Hepatocyte (in vitro differentiated cells): Measurements from ENCODE around the gene MID1. TPM values are rescaled to one million over a fixed set of nuclear protein-coding genes. Genes with fewer than 3 reads are reported as not detected.

Experiments
- DNase-seq: peaks from one replicate; pipeline ENCODE4 v3.0.0-alpha.2; 2016; ENCODE audit warnings: low spot score
- H2AFZ ChIP-seq: fragments of 200-600 bp; sonication (generic); 2 replicates; pipeline ENCODE4 v1.6.0; 2016; ENCODE audit warnings: antibody characterized with exemption, mild to moderate bottlenecking
- H3K27ac ChIP-seq: fragments of 200-600 bp; sonication (generic); 2 replicates; pipeline ENCODE4 v1.5.1; 2016; ENCODE audit warnings: mild to moderate bottlenecking
- H3K27me3 ChIP-seq: fragments of 200-600 bp; sonication (generic); 2 replicates; pipeline ENCODE4 v1.6.1; 2016
- H3K36me3 ChIP-seq: fragments of 200-600 bp; sonication (generic); replicated peaks from 2 replicates; pipeline ENCODE4 v1.5.1; 2016; ENCODE audit warnings: low read depth; ENCODE audit not compliant: insufficient read depth
- H3K4me1 ChIP-seq: fragments of 200-600 bp; sonication (generic); 2 replicates; pipeline ENCODE4 v1.5.1; 2016; ENCODE audit warnings: mild to moderate bottlenecking, moderate library complexity; ENCODE audit not compliant: insufficient read depth
- H3K4me2 ChIP-seq: fragments of 200-600 bp; sonication (generic); 2 replicates; pipeline ENCODE4 v1.6.0; 2016
- H3K4me3 ChIP-seq: fragments of 200-600 bp; sonication (generic); 2 replicates; pipeline ENCODE4 v1.5.1; 2016; ENCODE audit warnings: mild to moderate bottlenecking
- H3K79me2 ChIP-seq: fragments of 200-600 bp; sonication (generic); 2 replicates; pipeline ENCODE4 v1.6.0; 2017; ENCODE audit warnings: mild to moderate bottlenecking
- H3K9me2 ChIP-seq: fragments of 200-600 bp; sonication (generic); replicated peaks from 2 replicates; pipeline ENCODE4 v1.6.0; 2017; ENCODE audit warnings: mild to moderate bottlenecking; ENCODE audit not compliant: insufficient read depth
- H3K9me3 ChIP-seq: fragments of 200-600 bp; sonication (generic); 2 replicates; pipeline ENCODE4 v1.5.1; 2016; ENCODE audit warnings: low read depth, mild to moderate bottlenecking
- H4K20me1 ChIP-seq: fragments of 200-600 bp; sonication (generic); 2 replicates; pipeline ENCODE4 v1.6.0; 2016; ENCODE audit warnings: mild to moderate bottlenecking; ENCODE audit not compliant: insufficient read depth, poor library complexity, severe bottlenecking
- CTCF ChIP-seq: fragments of 200-600 bp; sonication (generic); IDR thresholded peaks from 2 replicates; pipeline ENCODE4 v1.5.1; 2016; ENCODE audit warnings: antibody characterized with exemption, mild to moderate bottlenecking; ENCODE audit not compliant: poor library complexity
- EZH2 ChIP-seq: fragments of 200-600 bp; sonication (generic); IDR thresholded peaks from 2 replicates; pipeline ENCODE4 v1.6.1; 2016; ENCODE audit warnings: antibody characterized with exemption, mild to moderate bottlenecking, borderline replicate concordance
- EZH2phosphoT487 ChIP-seq: fragments of 200-600 bp; sonication (generic); IDR thresholded peaks from one replicate; pipeline ENCODE4 v1.6.1; 2018; ENCODE audit warnings: antibody characterized with exemption, mild to moderate bottlenecking, low read depth, moderate library complexity; ENCODE audit not compliant: unreplicated experiment, severe bottlenecking
- WGBS: methylation state at CpG from one replicate; pipeline ENCODE4 v1.1.6; 2016; ENCODE audit warnings: low lambda C conversion rate; ENCODE audit errors: missing lambda C conversion rate; 5-methylcytosine and 5-hydroxymethylcytosine counted together
- polyA plus RNA-seq: library from polyadenylated mRNA; unstranded; fragments of >200 nt; fragmentation: Nextera tagmentation; extraction: Ambion mirVana; gene quantifications from 2 replicates; pipeline ENCODE4 v1.2.1, GENCODE V29; 2016
- total RNA-seq: library from RNA; depleted of rRNA; stranded (reverse); fragments of >200 nt; gene quantifications from 2 replicates; pipeline ENCODE4 v1.2.3, GENCODE V29; 2014

Gene MID1
- total and polyA plus RNA-seq, 2 experiments from 2014 or later, result 21.1 to 21.3 TPM

GRCh38 chrX:10628906-10629305 is 8.5 kb upstream of the MID1 start:
- TF ChIP-seq EZH2, result no peak
- H4K20me1 ChIP-seq, result no peaks in the 10 kb centered on the region
- no peaks in the 10 kb centered on the region for H3K4me1 ChIP-seq
- no peaks in the 10 kb centered on the region for H3K27me3 ChIP-seq
- no peak overlapping the region for H3K4me2 ChIP-seq
- H2AFZ ChIP-seq, result no peak overlapping the region
- H3K9me2 ChIP-seq, result no peaks in the 10 kb centered on the region
- H3K27ac ChIP-seq, result no peak overlapping the region
- WGBS, result 59% methylated on average over 3 of the region's 3 CpGs
- H3K9me3 ChIP-seq, result no peaks in the 10 kb centered on the region
- H3K79me2 ChIP-seq, result no peaks in the 10 kb centered on the region
- H3K36me3 ChIP-seq, result no peaks in the 10 kb centered on the region
- no peak for DNase-seq
- no peak overlapping the region for H3K4me3 ChIP-seq

GRCh38 chrX:10622197-10622596 is 1.8 kb upstream of the MID1 start:
- Histone ChIP-seq H3K27me3 (no peaks in the 10 kb centered on the region), H3K9me3 (no peaks in the 10 kb centered on the region), H4K20me1 (peaks cover 3% of the 10 kb centered on the region), H3K27ac (no peak overlapping the region), H2AFZ (no peak overlapping the region), H3K4me2 (no peak overlapping the region), H3K4me1 (peaks cover 9% of the 10 kb centered on the region), H3K79me2 (peaks cover 12% of the 10 kb centered on the region), H3K4me3 (no peak overlapping the region), H3K36me3 (no peaks in the 10 kb centered on the region), H3K9me2 (no peaks in the 10 kb centered on the region)
- 46% methylated on average over 3 of the region's 3 CpGs for WGBS
- DNase-seq, result no peak
- TF ChIP-seq EZH2phosphoT487 (no peak), EZH2 (no peak), CTCF (no peak)

GRCh38 chrX:10619425-10620046 is 849 bp downstream of the MID1 start:
- peak overlapping the region; percentile 77 for H3K27ac ChIP-seq

More at GRCh38 chrX:10619425-10620046, 849 bp downstream of the MID1 start:
- H3K36me3 ChIP-seq, result no peaks in the 10 kb centered on the region
- no peak overlapping the region for H2AFZ ChIP-seq
- peaks cover 32% of the 10 kb centered on the region for H3K79me2 ChIP-seq
- no peaks in the 10 kb centered on the region for H3K9me3 ChIP-seq
- DNase-seq, result no peak
- peaks cover 3% of the 10 kb centered on the region for H4K20me1 ChIP-seq
- TF ChIP-seq EZH2, result no peak
- no peak for TF ChIP-seq CTCF
- no peak for TF ChIP-seq EZH2phosphoT487
- H3K4me2 ChIP-seq, result peak overlapping the region; percentile 83
- H3K9me2 ChIP-seq, result no peaks in the 10 kb centered on the region
- WGBS, result 31% methylated on average over 11 of the region's 11 CpGs
- H3K27me3 ChIP-seq, result no peaks in the 10 kb centered on the region
- H3K4me1 ChIP-seq, result peaks cover 16% of the 10 kb centered on the region
- H3K4me3 ChIP-seq, result peak overlapping the region; percentile 62
